ENCODE results near the gene MSL3. TPM values are rescaled to one million over a fixed set of nuclear protein-coding genes. Genes with fewer than 3 reads are reported as not detected.

MSL3 gene
- total and polyA plus RNA-seq, 2 donors (not counting 3 experiments of a cell fraction or from before 2014, with no cell fraction given), result 54.2 to 58.7 TPM

- intact Hi-C loops (cut with micrococcal nuclease), result loop anchor here (1.0 to 5.0 kb wide), 3 partner anchors 11 to 648 kb away; partner anchors contain the start of gene HCCS
- Histone ChIP-seq H3K4me2 (ENCODE audit: insufficient read depth, low read length) (peak overlapping the region; percentile 73), H3K9me3 (replicated peaks; ENCODE audit: control insufficient read depth, insufficient read depth, low read length) (no peaks in the 10 kb centered on the region), H3K4me1 (ENCODE audit: control insufficient read depth, extremely low read depth, insufficient read depth, low read length) (peaks cover 10% of the 10 kb centered on the region), H3K36me3 (ENCODE audit: control insufficient read depth in 2 of 2, extremely low read depth in 1 of 2, insufficient read depth in 2 of 2, low read length in 2 of 2) (peaks cover 3 to 8% of the 10 kb centered on the region in 2 experiments), H3K4me3 (replicated peaks in 1 of 3; ENCODE audit: insufficient read depth in 1 of 3, low read depth in 1 of 3, low read length in 3 of 3) (peak overlapping the region; percentile 34 to 90 (median 90)), H2AFZ (ENCODE audit: low read depth, low read length) (no peak overlapping the region), H3K27ac (ENCODE audit: insufficient read depth, low read depth, low read length) (peak overlapping the region; percentile 79), H4K20me1 (replicated peaks; ENCODE audit: control insufficient read depth, extremely low read depth, insufficient read depth, low read length) (no peaks in the 10 kb centered on the region), H3K27me3 (ENCODE audit: control insufficient read depth in 2 of 2, insufficient read depth in 2 of 2, low read length in 2 of 2) (peaks cover 0 to 3% of the 10 kb centered on the region in 2 experiments), H3K79me2 (ENCODE audit: control insufficient read depth, insufficient read depth, low read length) (peaks cover 8% of the 10 kb centered on the region), H3K9me1 (replicated peaks; ENCODE audit: control insufficient read depth, extremely low read depth, insufficient read depth, low read length) (no peaks in the 10 kb centered on the region), H3K9ac (replicated peaks; ENCODE audit: extremely low read depth, insufficient read depth, low read length) (peak overlapping the region; percentile 82)
- POLR2A ChIA-PET, result interaction anchor here (0.7 kb wide), 1 partner anchor 754 kb away, joined by 4 read pairs; no protein-coding TSS in a partner anchor
- TF ChIP-seq EZH2 (IDR thresholded peaks at IDR 0.05; ENCODE audit: borderline replicate concordance, low read depth, low read length, severe bottlenecking) (no peak), JUN (IDR thresholded peaks at IDR 0.05; ENCODE audit: borderline replicate concordance, insufficient read depth, insufficient read length, low read depth) (no peak), MAX (IDR thresholded peaks at IDR 0.05; ENCODE audit: insufficient read depth, insufficient read length) (no peak), FOS (IDR thresholded peaks at IDR 0.05; ENCODE audit: borderline replicate concordance, insufficient read depth, low read length) (no peak), POLR2AphosphoS5 (IDR thresholded peaks at IDR 0.05; ENCODE audit: insufficient read depth, low read depth, low read length) (no peak), MYC (IDR thresholded peaks at IDR 0.05; ENCODE audit: low read depth, low read length) (no peak), POLR2A (IDR thresholded peaks at IDR 0.05; ENCODE audit: low read depth, low read length) (no peak), CTCF (IDR thresholded peaks at IDR 0.05; ENCODE audit: extremely low read depth in 1 of 2, insufficient read depth in 1 of 2, low read depth in 1 of 2, low read length in 2 of 2) (no peak), GATA2 (IDR thresholded peaks at IDR 0.05; ENCODE audit: insufficient read depth, insufficient read length, low read depth, low read length) (no peak)
- dilution Hi-C loops (cut with MboI; ENCODE audit: extremely low pct_ligation_motif_present, low sequenced_read_pairs), result no loop called here
- FAIRE-seq, result peak; percentile 99
- CTCF ChIA-PET, result interaction anchor here (0.9 to 2.7 kb wide), 4 partner anchors 8 to 321 kb away, joined by 3 to 11 read pairs (median 4); no protein-coding TSS in a partner anchor
- TSS peak; percentile 12 for BruUV-seq (replicated peaks)
- DNase-seq (ENCODE audit: low read depth, low spot score), result peak; percentile 89
Observed at GRCh38 chrX:11759461-11760311, 1.6 kb downstream of the MSL3 start.

Data from endothelial cell of umbilical vein (primary cell).